Neuronal stem cell (in vitro differentiated cells): ENCODE measurements around the gene IRS1.
A peak's percentile ranks its signal among the peaks of the same experiment; 100 is the strongest.
"Not testable (repeated sequence)": the region's sequence is repeated elsewhere in the genome, so short reads cannot be mapped to it uniquely, and the experiment has no call there.

Experiments used
- DNase-seq: peaks from one replicate; pipeline ENCODE4 v3.0.0-alpha.2; 2013; ENCODE audit warnings: low spot score
- H2AFZ ChIP-seq: one replicate; pipeline ENCODE4 v1.6.1; 2013; ENCODE audit warnings: mild to moderate bottlenecking, low read length, inconsistent platforms
- H2AK5ac ChIP-seq: 2 replicates; pipeline ENCODE4 v1.6.1; 2013; ENCODE audit warnings: low read depth, mild to moderate bottlenecking, inconsistent platforms, low read length, moderate library complexity, mixed read lengths
- H2BK120ac ChIP-seq: 2 replicates; pipeline ENCODE4 v1.6.1; 2013; ENCODE audit warnings: low read depth, mild to moderate bottlenecking, inconsistent platforms, low read length, moderate library complexity, mixed read lengths
- H2BK12ac ChIP-seq: one replicate; pipeline ENCODE4 v1.6.1; 2013; ENCODE audit warnings: low read length, inconsistent platforms
- H2BK15ac ChIP-seq: 2 replicates; pipeline ENCODE4 v1.6.1; 2013; ENCODE audit warnings: mild to moderate bottlenecking, low read length, inconsistent platforms, mixed read lengths
- H2BK5ac ChIP-seq: one replicate; pipeline ENCODE4 v1.6.1; 2013; ENCODE audit warnings: inconsistent platforms, mild to moderate bottlenecking, low read length, moderate library complexity
- H3K14ac ChIP-seq: one replicate; pipeline ENCODE4 v1.6.1; 2013; ENCODE audit warnings: low read length, inconsistent platforms
- H3K18ac ChIP-seq: 2 replicates; pipeline ENCODE4 v1.6.1; 2013; ENCODE audit warnings: low read length, inconsistent platforms
- H3K23ac ChIP-seq: 2 replicates; pipeline ENCODE4 v1.6.1; 2013; ENCODE audit warnings: low read depth, mild to moderate bottlenecking, mixed read lengths, low read length, inconsistent platforms; ENCODE audit not compliant: poor library complexity
- H3K27ac ChIP-seq: replicated peaks from 3 replicates; pipeline ENCODE4 v1.5.1; 2013; ENCODE audit warnings: low read length, inconsistent platforms
- H3K27me3 ChIP-seq, 3 experiments: 2 replicates each; pipeline ENCODE4 v1.6.1; 2013; ENCODE audit warnings: low read length in 3 of 3, mild to moderate bottlenecking in 2 of 3, inconsistent platforms in 1 of 3, low read depth in 1 of 3, mixed read lengths in 1 of 3, moderate library complexity in 1 of 3; ENCODE audit not compliant: control insufficient read depth in 3 of 3, insufficient read depth in 3 of 3
- H3K36me3 ChIP-seq, 2 donors: replicated peaks in 1 of 2; 2 replicates each; pipeline ENCODE4 v1.6.1; 2013; ENCODE audit warnings: low read length in 2 of 2; ENCODE audit not compliant: control insufficient read depth in 2 of 2, insufficient read depth in 2 of 2
- H3K4ac ChIP-seq: 2 replicates; pipeline ENCODE4 v1.6.1; 2013; ENCODE audit warnings: inconsistent platforms, mild to moderate bottlenecking, low read length, moderate library complexity
- H3K4me1 ChIP-seq, 2 donors: 1 replicate in 1 of 2; 2 replicates in 1 of 2; pipeline ENCODE4 v1.6.1; 2013; ENCODE audit warnings: low read length in 2 of 2, low read depth in 1 of 2; ENCODE audit not compliant: control insufficient read depth in 2 of 2, insufficient read depth in 1 of 2
- H3K4me2 ChIP-seq: one replicate; pipeline ENCODE4 v1.6.1; 2013; ENCODE audit warnings: mild to moderate bottlenecking, low read length, inconsistent platforms; ENCODE audit not compliant: insufficient read depth, poor library complexity, severe bottlenecking
- H3K4me3 ChIP-seq, 2 donors: 2 replicates each; pipeline ENCODE4 v1.5.1; 2013; ENCODE audit warnings: low read length in 2 of 2, mild to moderate bottlenecking in 2 of 2, inconsistent platforms in 1 of 2, moderate library complexity in 1 of 2
- H3K79me1 ChIP-seq: one replicate; pipeline ENCODE4 v1.6.1; 2013; ENCODE audit warnings: low read depth, mild to moderate bottlenecking, inconsistent platforms, low read length, moderate library complexity
- H3K9ac ChIP-seq: one replicate; pipeline ENCODE4 v1.6.1; 2013; ENCODE audit warnings: mild to moderate bottlenecking, low read depth, low read length, inconsistent platforms; ENCODE audit not compliant: poor library complexity
- H3K9me3 ChIP-seq, 2 donors: replicated peaks in 1 of 2; 2 replicates each; pipeline versions ENCODE3 to v1.6.1; 2013; ENCODE audit warnings: low read length in 2 of 2, mild to moderate bottlenecking in 2 of 2, inconsistent platforms in 1 of 2, low read depth in 1 of 2, mixed read lengths in 1 of 2, moderate library complexity in 1 of 2; ENCODE audit not compliant: control insufficient read depth in 2 of 2, insufficient read depth in 1 of 2
- H4K8ac ChIP-seq: one replicate; pipeline ENCODE4 v1.6.1; 2013; ENCODE audit warnings: low read depth, mild to moderate bottlenecking, inconsistent platforms, low read length, moderate library complexity
- H4K91ac ChIP-seq: one replicate; pipeline ENCODE4 v1.6.1; 2013; ENCODE audit warnings: low read length, low read depth, mild to moderate bottlenecking, inconsistent platforms; ENCODE audit not compliant: poor library complexity
- WGBS, 2 donors: extraction: QIAGEN DNeasy Blood & Tissue Kit; methylation state at CpG; one replicate each; pipeline ENCODE4 v1.1.7; 2013; ENCODE audit warnings: missing lambda C conversion rate in 2 of 2, mixed read lengths in 1 of 2; ENCODE audit not compliant: insufficient read length in 2 of 2, insufficient replicate concordance in 1 of 2; ENCODE audit errors: extremely low coverage in 2 of 2; 5-methylcytosine and 5-hydroxymethylcytosine counted together

The IRS1 gene

DNA sequence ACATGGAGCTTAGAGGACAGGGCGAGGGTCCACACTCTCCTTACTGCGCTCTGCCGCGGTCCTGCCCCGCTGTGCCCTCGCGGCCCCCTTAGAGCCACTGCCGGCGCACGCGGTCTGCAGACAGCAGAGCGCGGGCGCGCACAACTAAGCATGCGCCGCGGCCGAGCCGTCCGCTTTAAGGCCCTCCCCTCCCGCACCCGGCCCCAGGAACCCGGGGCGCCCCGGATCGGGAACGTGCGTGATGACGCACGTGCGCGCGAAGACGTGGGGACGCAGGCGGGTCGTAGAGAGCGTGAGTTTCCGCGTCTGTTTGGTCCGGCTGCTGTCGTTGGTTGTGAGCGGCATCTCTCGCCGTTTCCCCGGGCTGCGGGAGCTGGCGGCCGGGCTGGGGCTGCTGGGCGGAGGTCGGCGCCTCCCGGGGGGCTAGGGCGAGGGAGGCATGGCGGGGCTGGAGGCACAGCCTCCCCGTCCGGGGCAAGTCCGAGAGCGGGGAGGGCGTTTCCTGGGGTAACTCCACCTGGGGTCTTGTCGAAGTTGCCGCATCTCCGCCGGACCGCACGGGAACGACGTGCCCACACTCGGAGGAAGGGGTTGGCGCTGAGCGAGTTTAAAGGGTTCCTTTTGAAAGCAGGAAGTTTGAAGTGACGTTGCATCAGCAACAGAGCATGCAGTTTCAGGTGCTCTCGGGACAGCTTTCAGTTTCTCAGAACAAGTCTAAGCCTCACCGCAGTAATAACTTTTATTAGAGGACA lies 36.4 kb upstream of the IRS1 start, which contains the start of gene RHBDD1:
Gene RHBDD1, plus strand, starts transcription at position 259 of the 752 bp plus-strand sequence. CDS start 28,640 bp downstream, outside the sequence.
- Histone ChIP-seq H2BK5ac (peak within 1 kb of the TSS; percentile 82), H2BK12ac (no peak within 1 kb of the TSS), H4K91ac (peak within 1 kb of the TSS; percentile 92), H3K4me2 (peak within 1 kb of the TSS; percentile 86), H3K79me1 (no peaks in the 10 kb centered on the region), H3K9ac (peak within 1 kb of the TSS; percentile 88), H3K27me3 (peaks cover 0 to 3% (median 0%) of the 10 kb centered on the region in 3 experiments), H3K14ac (peak within 1 kb of the TSS; percentile 89), H2BK15ac (peak within 1 kb of the TSS; percentile 95), H3K27ac (peak within 1 kb of the TSS; percentile 81), H2AK5ac (peak within 1 kb of the TSS; percentile 74), H3K4me3 (peak within 1 kb of the TSS; percentile 63 to 90), H3K9me3 (peaks cover 0 to 10% of the 10 kb centered on the region in 2 donors), H3K4me1 (peaks cover 2 to 5% of the 10 kb centered on the region in 2 donors), H2BK120ac (no peak within 1 kb of the TSS), H2AFZ (peak within 1 kb of the TSS; percentile 98), H3K4ac (peak within 1 kb of the TSS; percentile 95), H3K36me3 (peaks cover 0 to 4% of the 10 kb centered on the region in 2 donors), H3K18ac (peak within 1 kb of the TSS; percentile 99), H4K8ac (peak within 1 kb of the TSS; percentile 100), H3K23ac (peak within 1 kb of the TSS; percentile 93)
- WGBS, 2 donors, result no CpG with 5 or more reads among the region's 75 CpGs
- peak; percentile 85 for DNase-seq

DNA sequence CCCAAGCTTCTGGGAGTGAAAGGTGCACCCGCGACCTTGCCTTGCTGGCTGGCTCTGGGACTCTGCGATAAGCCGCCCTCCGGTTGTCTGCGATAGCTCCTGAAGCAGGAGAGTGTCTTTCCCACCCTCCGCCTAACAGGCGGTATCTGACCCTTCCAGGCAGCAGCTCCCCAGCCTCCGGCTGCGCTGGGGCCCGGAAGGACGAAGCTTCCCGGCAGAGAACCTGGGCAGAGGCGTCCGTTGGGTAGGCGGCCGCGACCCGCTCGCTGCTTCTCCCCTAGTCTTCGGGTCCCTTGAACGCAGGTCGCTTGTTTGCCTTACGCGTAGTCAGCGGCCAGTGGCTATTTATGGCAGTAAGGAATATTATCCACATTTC lies 35.8 kb upstream of the IRS1 start:
- Histone ChIP-seq H3K4me1 (peaks cover 2 to 5% of the 10 kb centered on the region in 2 donors), H3K14ac (peak overlapping the region; percentile 59), H4K8ac (peak overlapping the region; percentile 100), H3K18ac (peak overlapping the region; percentile 92), H2BK12ac (no peak overlapping the region), H3K36me3 (peaks cover 0 to 4% of the 10 kb centered on the region in 2 donors), H3K27me3 (peaks cover 0 to 3% (median 0%) of the 10 kb centered on the region in 3 experiments), H3K79me1 (no peaks in the 10 kb centered on the region), H3K9ac (peak overlapping the region; percentile 44), H3K27ac (peak overlapping the region; percentile 54), H3K4me3 (peak overlapping the region; percentile 63 to 90), H4K91ac (peak overlapping the region; percentile 92), H2BK5ac (peak overlapping the region; percentile 82), H2BK120ac (no peak overlapping the region), H3K4me2 (peak overlapping the region; percentile 86), H2AFZ (peak overlapping the region; percentile 98), H2BK15ac (peak overlapping the region; percentile 95), H3K4ac (peak overlapping the region; percentile 95), H3K9me3 (peaks cover 0 to 10% of the 10 kb centered on the region in 2 donors), H3K23ac (peak overlapping the region; percentile 93), H2AK5ac (peak overlapping the region; percentile 74)
- no CpG with 5 or more reads among the region's 26 CpGs for WGBS, 2 donors
- DNase-seq, result no peak

DNA sequence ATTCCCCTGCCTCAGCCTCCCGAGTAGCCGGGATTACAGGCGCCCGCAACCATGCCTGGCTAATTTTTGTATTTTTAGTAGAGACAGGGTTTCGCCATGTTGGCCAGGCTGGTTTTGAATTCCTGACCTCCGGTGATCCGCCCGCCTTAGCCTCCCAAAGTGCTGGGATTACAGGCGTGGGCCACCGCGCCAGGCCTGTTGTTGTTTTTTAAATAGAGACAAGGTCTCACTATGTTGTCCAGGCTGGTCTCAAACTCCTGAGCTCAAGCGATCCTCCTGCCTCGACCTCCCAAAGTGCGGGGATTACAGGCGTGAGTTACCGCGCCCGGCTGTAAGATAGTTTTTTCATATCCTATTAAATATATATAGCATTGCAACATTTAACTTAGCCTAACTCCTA lies 35.3 kb upstream of the IRS1 start:
- H2AK5ac ChIP-seq, H2BK12ac ChIP-seq, H2BK5ac ChIP-seq, H3K23ac ChIP-seq, H3K27me3 ChIP-seq, H4K91ac ChIP-seq, H3K27ac ChIP-seq, H2BK120ac ChIP-seq, H2BK15ac ChIP-seq, H3K4me1 ChIP-seq, H3K9ac ChIP-seq, H3K9me3 ChIP-seq, H4K8ac ChIP-seq, H3K79me1 ChIP-seq, DNase-seq, H3K18ac ChIP-seq, H3K36me3 ChIP-seq, H3K4me3 ChIP-seq, H3K4ac ChIP-seq, H3K14ac ChIP-seq, H3K4me2 ChIP-seq: not testable (repeated sequence)
- WGBS, 2 donors, result no CpG with 5 or more reads among the region's 18 CpGs
- peak overlapping the region; percentile 98 for H2AFZ ChIP-seq

DNA sequence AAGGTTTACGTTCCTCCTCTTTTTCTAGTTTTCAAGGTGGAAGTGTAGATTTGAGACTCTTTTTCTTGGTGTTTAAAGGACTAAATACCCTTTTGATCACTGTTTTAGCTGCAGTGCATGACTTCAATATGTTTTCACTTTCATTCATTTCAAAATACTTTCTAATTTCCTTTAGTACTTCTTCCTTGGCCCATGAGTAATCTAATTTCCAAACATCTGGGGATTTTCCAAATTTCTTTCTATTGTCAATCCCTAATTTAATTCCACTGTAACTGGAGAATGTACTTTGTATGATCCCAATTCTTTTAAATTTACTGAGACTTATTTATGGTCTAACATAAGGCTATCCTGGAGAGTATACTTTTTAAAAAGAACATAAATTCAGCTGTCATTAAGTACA lies 32.4 kb upstream of the IRS1 start:
- H4K8ac ChIP-seq, result no peak overlapping the region

More for the DNA sequence above, 32.4 kb upstream of the IRS1 start:
- Histone ChIP-seq H3K18ac (no peak overlapping the region), H2BK15ac (no peak overlapping the region), H2BK120ac (no peak overlapping the region), H3K27me3 (peaks cover 0 to 3% (median 0%) of the 10 kb centered on the region in 3 experiments), H3K14ac (no peak overlapping the region), H2AK5ac (no peak overlapping the region), H3K9me3 (peaks cover 0 to 6% of the 10 kb centered on the region in 2 donors), H4K91ac (no peak overlapping the region), H3K27ac (no peak overlapping the region), H3K4me3 (no peak overlapping the region), H2BK5ac (no peak overlapping the region), H3K4ac (no peak overlapping the region), H3K23ac (no peak overlapping the region), H3K4me2 (no peak overlapping the region), H3K9ac (no peak overlapping the region), H3K79me1 (no peaks in the 10 kb centered on the region), H3K4me1 (peaks cover 2 to 5% of the 10 kb centered on the region in 2 donors), H2BK12ac (no peak overlapping the region), H3K36me3 (no peaks in the 10 kb centered on the region), H2AFZ (no peak overlapping the region)
- no CpG with 5 or more reads among the region's 1 CpG for WGBS, 2 donors
- no peak for DNase-seq
